Measurements from ENCODE around the gene PDPN.

DNA sequence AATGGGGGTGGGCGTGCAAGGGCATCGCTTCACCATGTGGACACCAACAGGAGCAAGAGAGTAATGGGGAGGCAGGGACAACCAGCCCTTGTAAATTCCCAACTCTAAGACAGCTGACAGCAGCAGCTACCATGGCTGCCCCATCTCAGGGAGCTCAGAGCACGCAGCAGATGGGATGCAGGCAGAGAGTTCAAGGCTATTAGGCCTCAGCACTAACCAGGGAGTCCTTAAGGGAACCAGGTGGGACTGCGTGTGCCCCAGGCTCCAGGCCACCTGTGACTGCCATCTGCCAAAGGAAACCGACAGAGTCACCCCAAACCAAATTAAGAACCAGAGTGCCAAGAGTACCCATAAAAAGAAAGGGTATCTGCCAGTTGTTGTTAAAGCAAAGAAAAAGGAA is 82.7 kb downstream of the PDPN start:
- TF ChIP-seq, protein P1, sequence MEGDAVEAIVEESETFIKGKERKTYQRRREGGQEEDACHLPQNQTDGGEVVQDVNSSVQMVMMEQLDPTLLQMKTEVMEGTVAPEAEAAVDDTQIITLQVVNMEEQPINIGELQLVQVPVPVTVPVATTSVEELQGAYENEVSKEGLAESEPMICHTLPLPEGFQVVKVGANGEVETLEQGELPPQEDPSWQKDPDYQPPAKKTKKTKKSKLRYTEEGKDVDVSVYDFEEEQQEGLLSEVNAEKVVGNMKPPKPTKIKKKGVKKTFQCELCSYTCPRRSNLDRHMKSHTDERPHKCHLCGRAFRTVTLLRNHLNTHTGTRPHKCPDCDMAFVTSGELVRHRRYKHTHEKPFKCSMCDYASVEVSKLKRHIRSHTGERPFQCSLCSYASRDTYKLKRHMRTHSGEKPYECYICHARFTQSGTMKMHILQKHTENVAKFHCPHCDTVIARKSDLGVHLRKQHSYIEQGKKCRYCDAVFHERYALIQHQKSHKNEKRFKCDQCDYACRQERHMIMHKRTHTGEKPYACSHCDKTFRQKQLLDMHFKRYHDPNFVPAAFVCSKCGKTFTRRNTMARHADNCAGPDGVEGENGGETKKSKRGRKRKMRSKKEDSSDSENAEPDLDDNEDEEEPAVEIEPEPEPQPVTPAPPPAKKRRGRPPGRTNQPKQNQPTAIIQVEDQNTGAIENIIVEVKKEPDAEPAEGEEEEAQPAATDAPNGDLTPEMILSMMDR (IDR thresholded peaks at IDR 0.05 in 8 of 11, conservative IDR thresholded peaks at IDR 0.05 in 3 of 11), result no peak
- TF ChIP-seq POLR2A (IDR thresholded peaks at IDR 0.05) (no peak), POLR2AphosphoS5 (IDR thresholded peaks at IDR 0.05) (no peak)
